H9 (cell line): ENCODE data around the gene FANCC. TPM values are rescaled to one million over a fixed set of nuclear protein-coding genes. Genes with fewer than 3 reads are reported as not detected.

Experiments used
- DNase-seq: peaks from one replicate; pipeline ENCODE4 v3.0.0-alpha.2; 2017
- H2AFZ ChIP-seq: one replicate; pipeline ENCODE4 v1.6.1; 2013; ENCODE audit warnings: mild to moderate bottlenecking, low read length, control low read depth, moderate library complexity
- H2AK5ac ChIP-seq: 2 replicates; pipeline ENCODE4 v1.6.1; 2013; ENCODE audit warnings: low read length, control low read depth, mixed read lengths; ENCODE audit not compliant: insufficient read length
- H2BK120ac ChIP-seq: one replicate; pipeline ENCODE4 v1.6.1; 2013; ENCODE audit warnings: low read depth, mild to moderate bottlenecking, low read length, control low read depth, inconsistent platforms; ENCODE audit not compliant: poor library complexity, severe bottlenecking
- H2BK12ac ChIP-seq: 2 replicates; pipeline ENCODE4 v1.6.1; 2013; ENCODE audit warnings: low read length, control low read depth, mixed read lengths, low read depth; ENCODE audit not compliant: insufficient read length
- H2BK15ac ChIP-seq: 2 replicates; pipeline ENCODE4 v1.6.1; 2013; ENCODE audit warnings: low read depth, low read length, control low read depth
- H2BK20ac ChIP-seq: one replicate; pipeline ENCODE4 v1.6.1; 2013; ENCODE audit warnings: low read depth, mild to moderate bottlenecking, low read length, control low read depth, inconsistent platforms; ENCODE audit not compliant: poor library complexity, severe bottlenecking
- H2BK5ac ChIP-seq: 2 replicates; pipeline ENCODE4 v1.6.1; 2013; ENCODE audit warnings: low read length, control low read depth, mixed read lengths; ENCODE audit not compliant: insufficient read length
- H3K14ac ChIP-seq: 2 replicates; pipeline ENCODE4 v1.6.1; 2013; ENCODE audit warnings: low read length, control low read depth; ENCODE audit not compliant: insufficient read depth
- H3K18ac ChIP-seq: 2 replicates; pipeline ENCODE4 v1.6.1; 2013; ENCODE audit warnings: low read depth, mild to moderate bottlenecking, mixed read lengths, low read length, control low read depth; ENCODE audit not compliant: insufficient read length
- H3K23ac ChIP-seq: 2 replicates; pipeline ENCODE4 v1.6.1; 2013; ENCODE audit warnings: low read length, control low read depth, mixed read lengths, low read depth; ENCODE audit not compliant: insufficient read length
- H3K23me2 ChIP-seq: 2 replicates; pipeline ENCODE4 v1.6.1; 2013; ENCODE audit warnings: low read depth, mild to moderate bottlenecking, mixed read lengths, low read length, control low read depth; ENCODE audit not compliant: insufficient read length, poor library complexity, severe bottlenecking
- H3K27ac ChIP-seq: 2 replicates; pipeline ENCODE4 v1.5.1; 2013; ENCODE audit warnings: low read length, control low read depth, mixed read lengths, low read depth; ENCODE audit not compliant: insufficient read length
- H3K27me3 ChIP-seq: 2 replicates; pipeline ENCODE4 v1.6.1; 2013; ENCODE audit warnings: low read length, control low read depth, inconsistent platforms; ENCODE audit not compliant: insufficient read depth
- H3K4ac ChIP-seq: 2 replicates; pipeline ENCODE4 v1.6.1; 2013; ENCODE audit warnings: low read depth, mild to moderate bottlenecking, control low read depth, inconsistent platforms, low read length, moderate library complexity
- H3K4me1 ChIP-seq: 2 replicates; pipeline ENCODE4 v1.6.1; 2013; ENCODE audit warnings: low read length, control low read depth, inconsistent platforms; ENCODE audit not compliant: insufficient read depth
- H3K4me2 ChIP-seq: 2 replicates; pipeline ENCODE4 v1.6.1; 2013; ENCODE audit warnings: low read length, control low read depth, mixed read lengths; ENCODE audit not compliant: insufficient read length, insufficient read depth
- H3K56ac ChIP-seq: 2 replicates; pipeline ENCODE4 v1.6.1; 2013; ENCODE audit warnings: low read depth, mild to moderate bottlenecking, mixed read lengths, low read length, control low read depth; ENCODE audit not compliant: insufficient read length
- H3K79me1 ChIP-seq: 2 replicates; pipeline ENCODE4 v1.6.1; 2013; ENCODE audit warnings: low read depth, mild to moderate bottlenecking, moderate library complexity, low read length, control low read depth, inconsistent platforms; ENCODE audit not compliant: insufficient read depth, poor library complexity, severe bottlenecking
- H3K79me2 ChIP-seq: 2 replicates; pipeline ENCODE4 v1.6.1; 2013; ENCODE audit warnings: low read length, control low read depth, inconsistent platforms; ENCODE audit not compliant: insufficient read depth
- H3K9ac ChIP-seq: 2 replicates; pipeline ENCODE4 v1.6.1; 2013; ENCODE audit warnings: low read length, control low read depth, mixed read lengths; ENCODE audit not compliant: insufficient read length; ENCODE audit errors: extremely low read depth
- H3K9me3 ChIP-seq: one replicate; pipeline ENCODE4 v1.6.1; 2013; ENCODE audit warnings: low read depth, low read length, inconsistent platforms; ENCODE audit not compliant: control insufficient read depth
- H3T11ph ChIP-seq: one replicate; pipeline ENCODE4 v1.6.1; 2013; ENCODE audit warnings: mild to moderate bottlenecking, low read length, control low read depth, inconsistent platforms
- H4K20me1 ChIP-seq: one replicate; pipeline ENCODE4 v1.6.1; 2013; ENCODE audit not compliant: control insufficient read depth, insufficient read length, insufficient read depth
- H4K5ac ChIP-seq: 2 replicates; pipeline ENCODE4 v1.6.1; 2013; ENCODE audit warnings: low read depth, mild to moderate bottlenecking, mixed read lengths, low read length, control low read depth; ENCODE audit not compliant: insufficient read length
- H4K8ac ChIP-seq: replicated peaks from 2 replicates; pipeline ENCODE4 v1.6.1; 2013; ENCODE audit warnings: low read length, control low read depth, mixed read lengths, low read depth; ENCODE audit not compliant: insufficient read length
- H4K91ac ChIP-seq: 2 replicates; pipeline ENCODE4 v1.6.1; 2013; ENCODE audit warnings: low read depth, mild to moderate bottlenecking, moderate library complexity, mixed read lengths, low read length, control low read depth; ENCODE audit not compliant: insufficient read length
- H3K27ac Mint-ChIP-seq, 3 experiments: 2 replicates in 2 of 3; 3 replicates in 1 of 3; pipeline ENCODE4 v1.8.0; 2020 to 2021; ENCODE audit warnings: mixed read lengths in 3 of 3, mild to moderate bottlenecking in 1 of 3, moderate library complexity in 1 of 3
- H3K27me3 Mint-ChIP-seq: 2 replicates; pipeline ENCODE4 v1.8.0; 2021; ENCODE audit warnings: low read depth, mild to moderate bottlenecking, moderate library complexity, mixed read lengths
- H3K36me3 Mint-ChIP-seq, 3 experiments: 2 replicates in 2 of 3; 3 replicates in 1 of 3; pipeline ENCODE4 v1.8.0; 2020 to 2021; ENCODE audit warnings: low read depth in 3 of 3, mixed read lengths in 3 of 3; ENCODE audit not compliant: insufficient read depth in 1 of 3
- H3K4me1 Mint-ChIP-seq, 2 experiments: 2 replicates each; pipeline ENCODE4 v1.8.0; 2020; ENCODE audit warnings: mixed read lengths in 2 of 2
- H3K4me3 Mint-ChIP-seq, 2 experiments: 2 replicates in 1 of 2; 3 replicates in 1 of 2; pipeline ENCODE4 v1.8.0; 2020 to 2021; ENCODE audit warnings: mild to moderate bottlenecking in 2 of 2, mixed read lengths in 2 of 2, moderate library complexity in 1 of 2
- H3K9me3 Mint-ChIP-seq, 2 experiments: 2 replicates in 1 of 2; 3 replicates in 1 of 2; pipeline ENCODE4 v1.8.0; 2020; ENCODE audit warnings: mild to moderate bottlenecking in 2 of 2, mixed read lengths in 2 of 2, moderate library complexity in 1 of 2
- WGBS: extraction: QIAGEN DNeasy Blood & Tissue Kit; methylation state at CpG from one replicate; pipeline ENCODE4 v1.1.7; 2013; ENCODE audit warnings: missing lambda C conversion rate, low lambda C conversion rate, mixed read lengths; ENCODE audit not compliant: insufficient read length; ENCODE audit errors: extremely low coverage; 5-methylcytosine and 5-hydroxymethylcytosine counted together
- total RNA-seq: library from RNA; stranded (reverse); gene quantifications from 2 replicates; pipeline ENCODE4 v1.2.1, GENCODE V29; 2021
- TF ChIP-seq, protein P1 (sequence below): fragments of 200-600 bp; sonication (generic); conservative IDR thresholded peaks from 3 replicates; pipeline ENCODE4 v1.8.0; 2021; ENCODE audit warnings: antibody characterized with exemption, mild to moderate bottlenecking

The FANCC gene
- total RNA-seq, 1 experiment from 2014 or later = 14.6 TPM

DNA sequence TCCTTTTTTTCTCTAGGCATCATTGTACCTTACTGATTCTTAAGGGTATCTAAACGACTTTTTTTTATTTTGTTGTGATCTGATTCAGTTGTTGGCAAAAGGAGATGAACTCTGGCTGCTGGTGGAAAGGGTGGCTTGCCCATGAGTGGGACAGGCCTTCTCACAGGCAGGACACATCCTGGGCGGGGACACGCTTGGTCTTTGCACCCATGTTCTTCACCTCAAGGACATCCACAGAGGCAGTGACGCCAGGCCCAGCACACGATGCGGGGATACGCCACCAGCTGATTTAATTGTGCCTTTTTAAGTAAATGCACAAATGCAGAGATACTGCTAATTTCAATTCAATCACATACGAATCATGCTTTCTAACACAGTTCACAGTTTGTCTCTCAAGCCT, 208.1 kb downstream of the FANCC start:
- Histone ChIP-seq H3K4ac (no peak overlapping the region), H4K8ac (no peak overlapping the region), H4K5ac (no peak overlapping the region), H2BK120ac (no peak overlapping the region), H3K56ac (no peak overlapping the region), H3K14ac (no peak overlapping the region), H2AFZ (no peak overlapping the region), H3T11ph (no peak overlapping the region), H4K20me1 (no peaks in the 10 kb centered on the region), H3K79me2 (no peaks in the 10 kb centered on the region), H3K23me2 (no peaks in the 10 kb centered on the region), H2BK5ac (no peak overlapping the region), H2BK20ac (no peak overlapping the region), H3K23ac (no peak overlapping the region), H2BK12ac (no peak overlapping the region), H3K4me2 (no peak overlapping the region), H4K91ac (no peak overlapping the region), H2BK15ac (no peak overlapping the region), H3K4me1 (no peaks in the 10 kb centered on the region), H3K9ac (no peak overlapping the region), H2AK5ac (no peak overlapping the region), H3K18ac (no peak overlapping the region), H3K79me1 (no peaks in the 10 kb centered on the region), H3K27ac (no peak overlapping the region), H3K27me3 (no peaks in the 10 kb centered on the region), H3K9me3 (no peaks in the 10 kb centered on the region)
- no peak overlapping the region; a peak in 1 of 7 replicates for H3K27ac Mint-ChIP-seq
- TF ChIP-seq, protein P1, sequence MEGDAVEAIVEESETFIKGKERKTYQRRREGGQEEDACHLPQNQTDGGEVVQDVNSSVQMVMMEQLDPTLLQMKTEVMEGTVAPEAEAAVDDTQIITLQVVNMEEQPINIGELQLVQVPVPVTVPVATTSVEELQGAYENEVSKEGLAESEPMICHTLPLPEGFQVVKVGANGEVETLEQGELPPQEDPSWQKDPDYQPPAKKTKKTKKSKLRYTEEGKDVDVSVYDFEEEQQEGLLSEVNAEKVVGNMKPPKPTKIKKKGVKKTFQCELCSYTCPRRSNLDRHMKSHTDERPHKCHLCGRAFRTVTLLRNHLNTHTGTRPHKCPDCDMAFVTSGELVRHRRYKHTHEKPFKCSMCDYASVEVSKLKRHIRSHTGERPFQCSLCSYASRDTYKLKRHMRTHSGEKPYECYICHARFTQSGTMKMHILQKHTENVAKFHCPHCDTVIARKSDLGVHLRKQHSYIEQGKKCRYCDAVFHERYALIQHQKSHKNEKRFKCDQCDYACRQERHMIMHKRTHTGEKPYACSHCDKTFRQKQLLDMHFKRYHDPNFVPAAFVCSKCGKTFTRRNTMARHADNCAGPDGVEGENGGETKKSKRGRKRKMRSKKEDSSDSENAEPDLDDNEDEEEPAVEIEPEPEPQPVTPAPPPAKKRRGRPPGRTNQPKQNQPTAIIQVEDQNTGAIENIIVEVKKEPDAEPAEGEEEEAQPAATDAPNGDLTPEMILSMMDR = no peak
- no peak overlapping the region for H3K4me3 Mint-ChIP-seq
- H3K27me3 Mint-ChIP-seq = no peaks in the 10 kb centered on the region
- H3K9me3 Mint-ChIP-seq = no peaks in the 10 kb centered on the region
- peaks cover 0 to 7% (median 2%) of the 10 kb centered on the region in 3 experiments; a peak in 4 of 7 replicates for H3K36me3 Mint-ChIP-seq
- peaks cover 0 to 2% of the 10 kb centered on the region in 2 experiments; a peak in 1 of 4 replicates for H3K4me1 Mint-ChIP-seq
- no CpG with 5 or more reads among the region's 8 CpGs for WGBS
- no peak for DNase-seq
